Adipose tissue (tissue), 3 donors: ENCODE results near the gene DNAJC17. TPM values are rescaled to one million over a fixed set of nuclear protein-coding genes. Genes with fewer than 3 reads are reported as not detected.

Experiments
- H3K27ac ChIP-seq: one replicate; pipeline ENCODE4 v1.5.1; 2013; ENCODE audit warnings: low read depth, low read length
- WGBS, 3 donors: extraction: QIAGEN DNeasy Blood & Tissue Kit; methylation state at CpG; one replicate each; pipeline ENCODE4 v1.1.7; 2013; 5-methylcytosine and 5-hydroxymethylcytosine counted together
- polyA plus RNA-seq, 3 donors: library from polyadenylated mRNA; stranded (reverse); fragments of 200-250 nt; gene quantifications; one replicate each; pipeline ENCODE4 v1.2.3, GENCODE V29; 2013
- donor health status: healthy with polysubstance abuse.
- donor health status: Bipolar disorder and iron deficiency.
- donor health status: healthy.

Gene DNAJC17
- polyA plus RNA-seq, 3 donors: 22.4 to 41.5 (median 41.0) TPM

DNA sequence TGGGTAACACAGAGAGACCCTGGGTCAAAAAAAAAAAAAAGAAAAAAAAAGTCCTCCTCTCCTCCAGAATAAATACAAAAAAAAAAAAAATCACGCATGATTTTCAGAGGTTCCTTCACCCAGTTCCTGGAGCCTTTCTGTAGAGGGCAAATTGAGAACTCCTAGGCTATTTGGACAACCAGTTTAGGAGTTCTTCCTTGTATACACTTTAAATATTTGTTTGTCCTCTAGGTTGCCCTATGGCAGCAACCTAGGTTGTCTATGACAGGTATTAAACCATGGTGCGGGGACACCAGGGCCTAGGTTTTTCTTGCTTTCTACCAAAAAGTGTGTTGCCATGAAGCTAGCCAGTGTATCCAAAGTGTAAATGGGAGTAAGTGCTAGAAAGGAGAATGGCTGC lies 4.2 kb downstream of the DNAJC17 start:
- WGBS, 3 donors: 83 to 95% (median 95%) methylated on average over 2 of the region's 2 CpGs
- H3K27ac ChIP-seq: no peak overlapping the region

DNA sequence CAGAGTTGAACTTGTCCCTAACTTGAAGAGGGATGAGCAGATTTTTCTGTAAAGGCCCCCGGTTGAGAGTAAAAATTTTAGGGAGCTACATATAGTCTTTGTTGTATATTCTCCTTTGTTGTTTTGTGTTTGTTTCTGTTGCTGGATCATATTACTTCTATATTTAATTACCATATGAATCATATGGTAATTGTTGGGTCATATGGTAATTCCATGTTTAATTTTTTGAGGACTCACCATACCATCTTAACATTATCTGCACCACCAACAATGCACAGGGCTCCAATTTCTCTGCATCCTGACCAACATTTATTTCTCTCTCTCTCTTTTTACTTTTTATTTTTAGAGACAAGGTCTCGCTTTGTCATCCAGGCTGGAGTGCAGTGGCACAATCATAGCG lies 7.8 kb downstream of the DNAJC17 start:
- WGBS, 3 donors: 92 to 95% (median 94%) methylated on average over 3 of the region's 3 CpGs
- H3K27ac ChIP-seq: no peak overlapping the region

DNA sequence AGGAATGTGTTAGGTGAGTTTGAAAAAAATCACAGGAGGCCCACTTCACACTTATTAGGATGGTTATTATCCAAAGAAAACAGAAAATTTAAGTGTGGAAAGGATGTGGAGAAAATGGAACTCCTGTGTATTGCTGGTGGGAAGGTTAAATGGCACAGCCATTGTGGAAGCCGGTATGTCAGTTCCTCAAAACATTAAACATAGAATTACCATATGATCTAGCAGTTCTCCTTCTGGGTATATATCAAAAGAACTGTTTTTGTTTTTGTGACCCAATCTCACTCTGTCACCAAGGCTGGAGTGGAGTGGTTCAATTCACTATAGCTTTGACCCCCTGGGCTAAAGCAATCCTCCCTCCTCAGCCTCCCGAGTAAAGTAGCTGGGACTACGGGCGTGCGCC lies 10.8 kb downstream of the DNAJC17 start:
- WGBS, 3 donors: 87 to 94% (median 93%) methylated on average over 5 of the region's 5 CpGs
- no peak overlapping the region for H3K27ac ChIP-seq

DNA sequence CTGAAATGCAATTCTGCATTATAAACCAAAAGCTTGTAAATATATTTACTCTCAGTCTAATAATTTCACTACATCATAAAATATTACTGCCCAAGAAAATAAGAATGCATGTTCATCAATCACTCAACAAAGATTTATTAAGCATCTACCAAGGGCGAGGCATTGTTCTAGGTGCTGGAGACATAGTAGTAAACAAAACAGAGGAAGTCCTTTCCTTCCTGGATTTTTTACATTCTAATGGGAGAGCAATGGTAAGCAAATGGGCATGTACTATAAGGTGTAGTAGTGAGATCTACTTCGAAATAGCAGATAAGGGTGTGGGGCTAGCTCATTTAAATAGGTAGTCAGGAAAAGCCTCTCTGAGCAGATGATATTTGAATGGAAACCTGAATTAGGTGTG lies 11.2 kb downstream of the DNAJC17 start:
- no peak overlapping the region for H3K27ac ChIP-seq
- 65 to 75% (median 67%) methylated on average over 2 of the region's 2 CpGs for WGBS, 3 donors

DNA sequence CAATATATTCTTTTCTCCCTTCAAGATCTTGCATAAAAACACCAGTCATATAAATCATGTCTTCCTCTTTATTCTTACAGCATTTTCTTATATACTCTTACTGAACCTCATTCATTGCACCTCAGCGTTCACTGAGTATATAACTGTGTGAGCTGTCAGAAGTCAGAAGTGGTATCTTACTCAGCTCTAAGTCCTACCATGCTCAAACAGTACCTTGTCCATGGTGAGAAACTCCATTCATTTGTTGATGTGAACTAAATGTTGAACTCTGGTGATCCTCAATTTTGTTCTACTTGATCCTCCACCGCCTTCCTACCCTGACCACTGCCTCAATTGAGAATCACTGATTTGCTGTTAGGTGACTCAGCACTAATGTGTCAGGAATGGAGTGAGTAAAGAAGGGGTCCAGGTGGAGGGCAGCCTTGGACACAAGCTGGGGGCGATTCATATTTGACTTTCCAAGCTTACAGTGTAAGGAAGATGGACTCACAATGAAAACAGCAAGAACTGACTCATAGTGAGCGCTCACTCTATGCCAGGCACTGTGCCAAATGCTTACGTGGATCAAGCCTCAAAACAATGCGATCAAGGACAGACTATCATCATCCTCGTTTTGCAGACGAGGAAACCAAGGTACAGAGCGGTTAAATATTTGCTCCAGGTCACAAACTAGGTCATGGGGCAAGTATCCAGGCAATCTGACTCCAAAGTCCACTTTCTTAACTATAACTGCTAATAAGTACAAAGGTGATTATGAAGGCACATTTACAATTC lies 13.9 kb downstream of the DNAJC17 start:
- 41 to 73% (median 72%) methylated on average over 9 of the region's 9 CpGs for WGBS, 3 donors
- H3K27ac ChIP-seq: no peak overlapping the region

DNA sequence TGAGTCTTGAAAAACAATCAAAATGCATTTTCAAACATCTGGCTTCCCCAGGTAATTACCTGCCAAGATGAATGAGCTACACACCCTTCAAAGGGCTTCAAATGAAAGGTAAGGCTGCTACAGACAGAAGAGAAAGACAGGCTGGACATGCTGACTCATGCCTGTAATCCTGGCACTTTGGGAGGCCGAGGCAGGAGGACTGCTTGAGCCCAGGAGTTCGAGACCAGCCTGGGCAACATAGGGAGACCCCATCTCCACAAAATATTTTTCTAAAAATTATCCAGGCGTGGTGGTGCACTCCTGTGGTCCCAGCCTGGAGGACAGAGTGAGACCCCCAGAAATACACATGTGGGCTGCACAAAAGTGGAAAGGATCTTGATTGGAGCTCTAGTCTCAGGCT lies 14.9 kb downstream of the DNAJC17 start:
- 81 to 99% (median 95%) methylated on average over 3 of the region's 3 CpGs for WGBS, 3 donors
- H3K27ac ChIP-seq: no peak overlapping the region

DNA sequence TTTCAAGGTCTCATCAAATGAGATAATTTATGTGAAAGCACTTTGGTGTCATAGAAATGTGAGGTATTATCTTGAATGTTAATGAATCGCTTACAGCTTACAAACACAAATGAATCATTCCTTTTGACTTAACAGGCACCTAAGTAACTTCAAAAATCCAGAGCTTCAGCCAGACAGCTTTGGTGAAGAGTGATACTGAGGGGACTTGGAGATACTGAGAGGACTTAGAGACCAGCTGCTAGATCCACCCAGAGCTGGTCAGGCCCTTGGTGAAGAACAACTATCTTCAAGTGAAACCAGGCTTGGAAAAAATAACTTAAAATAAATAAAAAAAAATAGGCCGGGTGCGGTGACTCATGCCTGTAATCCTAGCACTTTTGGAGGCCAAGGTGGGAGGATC lies 16.6 kb downstream of the DNAJC17 start:
- H3K27ac ChIP-seq: no peak overlapping the region
- 61 to 89% (median 81%) methylated on average over 3 of the region's 3 CpGs for WGBS, 3 donors

DNA sequence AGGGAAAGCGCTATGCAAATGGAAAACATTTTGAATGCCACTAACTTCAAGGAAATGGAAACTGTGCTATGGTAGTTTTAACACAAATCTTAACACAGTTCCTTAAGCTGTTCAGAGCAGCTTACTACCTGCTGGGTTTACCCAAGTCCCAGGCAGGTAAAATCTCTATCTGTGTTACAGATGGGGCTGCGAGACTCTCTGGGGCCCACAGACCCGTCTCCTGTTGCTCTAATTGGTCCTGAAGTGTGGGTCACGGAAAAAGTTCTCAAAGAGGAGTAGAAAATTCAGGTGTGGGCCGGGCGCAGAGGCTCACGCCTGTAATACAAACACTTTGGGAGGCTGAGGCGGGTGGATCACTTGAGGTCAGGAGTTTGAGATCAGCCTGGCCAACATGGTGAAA lies 17.3 kb downstream of the DNAJC17 start:
- H3K27ac ChIP-seq: no peak overlapping the region
- 88 to 95% (median 91%) methylated on average over 8 of the region's 8 CpGs for WGBS, 3 donors

DNA sequence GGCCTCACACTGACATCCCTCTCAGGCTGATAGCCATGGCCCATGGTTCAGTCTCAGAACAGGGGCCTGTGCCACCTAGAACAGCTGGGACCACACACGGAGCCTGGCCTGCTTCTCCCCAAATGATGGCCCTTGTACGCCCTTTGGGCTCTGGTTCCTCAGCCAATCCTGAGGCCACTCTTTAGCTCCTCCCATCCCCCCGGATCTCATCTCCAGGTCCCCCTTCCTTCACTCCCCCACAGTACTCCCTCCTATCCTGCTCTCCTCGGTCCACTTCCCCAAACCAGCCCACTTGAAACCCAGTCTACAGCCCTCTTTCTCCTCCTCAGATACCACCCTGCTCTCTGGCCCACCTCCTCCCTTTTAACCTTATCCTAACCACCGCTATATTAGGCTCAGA lies 18.2 kb downstream of the DNAJC17 start:
- no peak overlapping the region for H3K27ac ChIP-seq
- 75 to 93% (median 81%) methylated on average over 5 of the region's 5 CpGs for WGBS, 3 donors

DNA sequence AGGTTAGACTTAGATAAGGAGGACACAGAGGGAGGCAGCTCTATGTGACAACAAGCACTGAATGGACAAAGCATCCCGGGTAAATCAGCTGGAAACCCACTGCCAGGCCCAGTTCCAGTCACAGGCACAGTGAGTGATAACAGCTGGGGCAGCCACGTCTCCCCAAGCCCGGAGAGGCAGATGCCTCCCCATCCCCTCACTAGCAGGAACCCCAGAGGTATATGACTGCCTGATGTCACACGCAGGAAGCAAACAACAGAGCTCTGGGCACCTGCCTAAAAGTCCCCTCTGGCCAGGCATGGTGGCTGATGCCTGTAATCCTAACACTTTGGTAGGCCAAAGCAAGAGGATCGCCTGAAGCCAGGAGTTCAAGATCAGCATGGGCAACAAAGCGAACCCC lies 19.3 kb downstream of the DNAJC17 start:
- H3K27ac ChIP-seq: no peak overlapping the region
- 58 to 76% (median 68%) methylated on average over 6 of the region's 6 CpGs for WGBS, 3 donors

DNA sequence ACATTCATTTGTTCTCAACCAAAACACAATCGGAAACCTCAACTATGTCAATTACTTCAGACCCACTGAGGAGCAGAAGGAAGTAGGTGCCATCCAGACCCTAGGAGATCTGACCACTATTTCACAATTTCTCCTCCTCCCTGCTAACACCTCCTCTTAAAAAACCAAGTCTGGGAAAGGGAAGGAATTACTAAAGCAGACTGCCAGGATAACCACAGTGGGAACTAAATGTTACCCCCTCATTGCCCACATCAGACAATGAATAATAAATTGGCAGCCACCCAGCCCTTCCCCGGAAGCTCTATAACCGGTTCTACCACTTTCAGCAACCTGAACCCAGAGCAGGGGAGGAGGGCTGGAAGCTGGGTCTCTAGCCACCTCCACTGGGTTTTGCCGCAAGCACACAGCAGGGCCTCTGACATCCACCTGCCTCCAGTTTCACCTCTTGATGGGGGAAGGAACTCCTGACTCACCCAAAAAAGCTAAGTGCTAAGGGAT lies 19.9 kb downstream of the DNAJC17 start:
- H3K27ac ChIP-seq: no peak overlapping the region
- 5 to 26% (median 21%) methylated on average over 4 of the region's 4 CpGs for WGBS, 3 donors

DNA sequence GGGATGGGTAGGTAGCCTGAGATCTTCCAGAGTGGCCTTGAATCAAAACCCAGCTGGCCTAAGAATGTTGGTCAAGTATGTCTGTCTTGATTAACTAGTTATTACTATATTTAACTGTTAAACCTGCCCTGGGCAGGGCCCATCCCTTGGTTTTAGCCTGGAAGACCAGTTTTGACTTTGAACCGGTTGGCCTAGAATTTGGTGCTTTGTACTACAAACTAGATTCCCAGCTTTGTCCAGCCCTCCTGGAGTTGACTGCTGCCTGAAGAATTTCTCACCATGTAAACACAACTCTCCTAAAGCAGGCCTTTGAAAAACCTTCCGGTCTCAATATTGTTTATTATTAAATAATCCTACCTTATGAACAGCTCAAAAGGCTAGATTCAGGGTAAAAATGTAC lies 21.5 kb downstream of the DNAJC17 start:
- WGBS, 3 donors: 61 to 90% (median 89%) methylated on average over 2 of the region's 2 CpGs

DNA sequence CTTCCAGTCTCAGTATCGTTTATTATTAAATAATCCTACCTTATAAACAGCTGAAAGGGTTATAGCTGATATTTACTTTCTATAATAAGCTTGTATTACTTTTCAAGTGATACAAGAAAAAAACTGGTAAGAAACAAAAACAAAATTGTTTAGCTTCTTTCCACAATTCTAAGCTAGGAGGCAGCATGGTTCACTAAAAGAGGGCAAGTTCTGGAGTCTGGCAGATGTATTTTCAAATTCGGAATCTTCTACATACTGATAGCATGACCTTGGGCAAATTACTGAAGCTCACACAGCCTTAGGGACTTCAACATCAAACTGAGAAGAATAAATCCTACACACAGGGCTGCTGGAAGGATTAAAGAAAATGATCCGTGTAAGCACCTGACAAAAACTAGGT lies 22.1 kb downstream of the DNAJC17 start:
- WGBS, 3 donors: 58 to 83% (median 82%) methylated on average over 3 of the region's 3 CpGs

More for the DNA sequence above, 21.5 kb downstream of the DNAJC17 start:
- H3K27ac ChIP-seq: no peak overlapping the region

DNA sequence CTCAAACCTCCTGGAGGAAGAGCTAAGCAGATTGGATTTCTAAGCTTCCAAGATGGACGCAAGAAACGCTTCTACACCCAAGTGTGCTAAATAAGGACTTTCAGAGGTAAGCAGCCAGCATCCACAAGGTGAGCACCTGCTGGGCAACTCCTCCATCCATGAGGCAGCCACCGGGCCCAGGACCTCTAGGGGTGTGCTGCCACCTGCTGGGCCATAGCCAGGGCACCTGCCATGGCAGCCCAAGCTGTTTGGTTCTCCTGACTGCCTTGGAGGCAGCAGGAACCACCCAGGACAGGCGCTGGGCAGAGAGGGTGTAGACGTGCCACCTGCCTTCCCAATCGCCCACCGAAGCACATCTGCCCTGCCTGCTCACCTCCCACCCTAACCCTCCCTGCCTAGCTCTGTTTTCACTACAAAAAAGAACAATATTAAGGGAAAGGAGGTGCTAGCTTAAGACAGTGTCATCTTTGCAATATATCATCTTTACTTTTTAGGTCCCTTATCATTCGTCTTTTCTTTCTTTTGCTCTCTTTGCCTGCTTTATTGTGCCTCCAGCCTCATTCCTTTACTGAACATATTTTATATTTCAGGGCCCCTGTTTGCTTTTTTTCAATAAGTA lies 24.6 kb downstream of the DNAJC17 start:
- WGBS, 3 donors: 31 to 68% (median 57%) methylated on average over 8 of the region's 8 CpGs
- H3K27ac ChIP-seq: no peak overlapping the region

More for the DNA sequence above, 22.1 kb downstream of the DNAJC17 start:
- H3K27ac ChIP-seq: no peak overlapping the region

DNA sequence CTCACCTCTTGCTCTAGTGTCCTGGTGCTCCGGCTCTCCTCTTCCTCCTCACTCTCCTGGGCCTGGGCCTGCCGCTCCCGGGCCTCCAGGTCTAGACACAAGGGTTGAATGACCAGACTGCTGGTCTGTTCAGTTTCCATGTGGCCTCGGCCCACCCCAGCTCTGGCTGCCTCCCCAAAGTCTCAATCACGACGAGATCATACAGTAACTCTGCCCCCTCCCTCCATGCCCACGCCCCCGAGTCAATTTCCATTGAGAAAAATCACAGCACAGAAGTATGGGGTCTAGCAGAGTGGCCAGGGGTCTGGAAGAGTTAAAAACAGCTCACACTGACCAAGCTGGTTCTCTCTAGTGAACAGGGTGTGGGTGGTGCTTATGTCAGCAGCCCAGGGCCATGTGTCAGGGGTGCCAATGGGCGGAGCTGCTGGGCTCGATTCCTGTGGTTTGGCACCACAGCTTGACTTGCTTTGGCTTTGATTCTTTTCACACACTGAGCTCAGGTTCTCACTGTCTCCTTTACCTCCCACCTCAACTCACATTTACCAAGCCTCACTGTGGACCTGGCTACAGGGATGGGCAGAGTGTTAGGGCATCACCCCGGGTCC lies 30.6 kb downstream of the DNAJC17 start:
- no peak overlapping the region for H3K27ac ChIP-seq
- WGBS, 3 donors: 75 to 77% (median 76%) methylated on average over 11 of the region's 11 CpGs

DNA sequence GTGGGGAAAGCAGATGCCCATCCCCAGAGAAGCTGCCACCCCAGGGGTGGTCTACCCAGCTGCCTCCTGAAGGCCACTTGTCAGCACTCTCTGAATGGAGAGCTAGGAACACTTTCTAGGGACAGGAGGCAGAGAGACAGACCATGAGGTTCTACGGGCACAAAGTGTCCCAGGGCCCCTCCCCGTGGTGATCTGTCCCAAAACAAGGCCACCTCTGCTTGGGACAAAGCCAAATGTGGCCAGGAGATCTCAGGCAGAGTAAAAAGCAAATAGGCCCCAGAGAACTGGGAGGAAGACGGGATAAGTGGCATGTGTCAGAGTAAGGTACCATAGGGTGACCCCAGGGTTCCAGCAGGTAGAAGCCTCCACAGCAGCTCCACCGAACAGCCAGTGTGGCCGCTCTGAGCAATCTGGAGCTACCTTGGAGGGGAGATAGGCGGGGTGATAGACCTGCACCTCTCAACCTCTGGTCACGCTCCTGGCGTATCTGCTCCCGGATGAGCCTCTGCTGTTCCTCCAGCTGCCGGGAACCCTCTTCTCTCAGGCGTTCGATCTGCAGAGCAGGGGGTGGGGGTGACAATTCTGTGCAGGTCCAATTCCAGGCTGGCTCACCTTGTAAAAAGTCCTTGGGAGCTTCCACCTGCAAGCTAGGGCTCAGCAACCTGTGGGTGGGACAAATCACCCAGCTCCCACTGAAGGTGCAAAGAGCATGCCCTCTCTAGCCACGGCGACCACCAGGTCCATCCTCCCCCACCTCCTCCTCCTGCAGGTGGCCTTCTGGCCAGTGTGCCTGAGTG lies 31.3 kb downstream of the DNAJC17 start:
- no peak overlapping the region for H3K27ac ChIP-seq
- 93 to 98% (median 97%) methylated on average over 14 of the region's 14 CpGs for WGBS, 3 donors

DNA sequence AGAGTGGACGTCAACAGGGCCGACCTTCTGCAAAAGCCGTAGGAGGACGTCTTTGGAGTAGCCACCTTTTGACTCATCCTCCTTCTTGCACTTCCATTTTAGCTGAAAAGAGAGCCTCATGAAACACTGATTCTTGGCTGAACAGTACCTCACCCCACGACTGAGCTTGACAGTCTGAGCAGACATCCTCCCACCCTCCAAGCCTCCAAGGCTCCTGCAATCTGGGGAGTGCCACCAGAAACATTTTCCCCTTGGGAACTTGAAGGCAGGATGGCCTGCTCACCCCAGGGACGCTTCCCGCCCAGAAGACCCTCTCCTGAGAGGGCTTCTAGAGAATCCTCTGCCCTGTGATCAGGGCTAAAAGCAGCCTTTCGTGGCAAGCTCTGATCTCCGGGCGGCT lies 32.3 kb downstream of the DNAJC17 start:
- 91 to 96% (median 92%) methylated on average over 10 of the region's 10 CpGs for WGBS, 3 donors
- H3K27ac ChIP-seq: no peak overlapping the region

DNA sequence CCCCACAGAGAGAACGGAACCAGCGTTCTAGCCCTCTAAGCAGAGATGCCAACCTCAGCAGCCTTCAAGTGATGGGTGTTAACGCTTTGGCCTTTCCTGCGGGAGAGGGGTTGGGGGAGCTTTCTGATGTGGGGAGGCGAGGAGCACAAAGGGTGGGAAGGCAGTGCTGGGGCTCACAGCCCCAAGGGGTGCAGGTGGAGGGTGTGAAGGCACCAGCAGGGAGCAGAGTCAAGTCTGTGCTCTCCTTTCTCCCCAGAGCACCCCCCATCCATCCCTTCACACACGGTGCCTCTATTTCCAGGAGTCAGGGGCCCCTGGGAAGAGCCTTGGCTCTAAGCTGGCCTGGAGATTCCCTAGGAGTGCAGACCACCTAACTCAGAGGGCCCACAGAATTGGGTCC lies 33.4 kb downstream of the DNAJC17 start:
- 90 to 95% (median 94%) methylated on average over 6 of the region's 6 CpGs for WGBS, 3 donors
- H3K27ac ChIP-seq: no peak overlapping the region

DNA sequence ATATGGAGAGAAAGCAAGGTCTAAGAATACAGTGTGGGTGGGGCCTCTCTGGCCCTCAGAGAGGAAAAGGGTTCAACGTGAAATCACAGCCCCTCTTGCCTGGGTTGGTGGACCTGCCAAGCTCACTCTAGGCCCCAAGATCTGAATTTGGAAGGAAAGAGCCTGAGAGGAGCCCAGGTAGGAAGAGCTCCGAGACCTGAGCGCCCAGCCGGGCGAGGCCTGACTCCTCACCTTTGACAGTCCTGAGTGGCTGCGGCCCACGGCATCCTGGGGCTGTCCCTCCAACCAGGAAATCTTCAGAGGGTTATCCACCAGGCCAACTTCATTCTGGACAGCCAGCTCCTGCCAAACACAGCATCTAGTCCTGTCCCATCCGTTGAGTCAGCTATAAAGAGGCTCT lies 33.8 kb downstream of the DNAJC17 start:
- no peak overlapping the region for H3K27ac ChIP-seq
- 90 to 95% (median 93%) methylated on average over 8 of the region's 8 CpGs for WGBS, 3 donors
